ENCODE results near the gene GVQW3. TPM values are rescaled to one million over a fixed set of nuclear protein-coding genes. Genes with fewer than 3 reads are reported as not detected.
"Not testable (repeated sequence)": the region's sequence is repeated elsewhere in the genome, so short reads cannot be mapped to it uniquely, and the experiment has no call there.

The GVQW3 gene
- polyA plus RNA-seq, 1 donor, result 5.0 TPM

DNA sequence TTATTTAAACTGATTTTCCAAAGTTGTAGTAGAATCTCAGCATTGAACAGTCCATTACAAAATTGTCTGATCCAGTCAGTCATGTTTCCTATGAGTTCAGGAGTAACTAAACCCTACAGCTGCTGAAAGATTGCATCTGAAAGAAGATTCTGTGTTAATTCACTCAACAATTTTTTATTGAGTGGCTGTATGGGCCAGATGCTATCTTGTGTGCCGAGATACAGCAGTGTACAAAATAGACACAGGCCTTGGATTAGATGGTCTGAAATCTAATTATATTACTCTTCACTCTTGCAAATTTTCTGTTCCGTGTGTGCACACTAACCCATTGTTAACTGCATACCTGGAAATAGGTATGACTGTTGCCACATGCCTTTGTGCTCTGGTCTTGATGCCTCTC is 7.3 kb downstream of the GVQW3 start:
- DNase-seq, result no peak

DNA sequence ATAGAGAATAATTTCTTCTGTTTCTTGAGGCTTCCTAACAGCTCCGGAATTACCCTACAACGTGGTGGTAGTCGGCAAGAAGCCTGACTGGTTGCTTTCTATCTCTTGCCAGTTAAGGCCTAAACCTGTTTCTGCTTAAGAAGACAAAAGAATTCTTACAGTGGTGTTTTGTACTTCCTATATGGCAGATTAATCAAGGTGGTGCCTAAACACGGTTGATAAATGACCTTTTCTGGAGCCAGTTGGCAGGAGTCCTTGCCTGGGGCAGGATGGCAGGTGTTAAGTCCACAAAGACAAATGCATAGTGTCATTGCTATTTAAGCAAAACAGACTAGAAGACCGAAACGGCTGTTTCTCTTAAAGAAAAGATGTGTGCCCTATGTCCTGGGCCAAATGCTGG is 9.9 kb downstream of the GVQW3 start:
- DNase-seq, result no peak

DNA sequence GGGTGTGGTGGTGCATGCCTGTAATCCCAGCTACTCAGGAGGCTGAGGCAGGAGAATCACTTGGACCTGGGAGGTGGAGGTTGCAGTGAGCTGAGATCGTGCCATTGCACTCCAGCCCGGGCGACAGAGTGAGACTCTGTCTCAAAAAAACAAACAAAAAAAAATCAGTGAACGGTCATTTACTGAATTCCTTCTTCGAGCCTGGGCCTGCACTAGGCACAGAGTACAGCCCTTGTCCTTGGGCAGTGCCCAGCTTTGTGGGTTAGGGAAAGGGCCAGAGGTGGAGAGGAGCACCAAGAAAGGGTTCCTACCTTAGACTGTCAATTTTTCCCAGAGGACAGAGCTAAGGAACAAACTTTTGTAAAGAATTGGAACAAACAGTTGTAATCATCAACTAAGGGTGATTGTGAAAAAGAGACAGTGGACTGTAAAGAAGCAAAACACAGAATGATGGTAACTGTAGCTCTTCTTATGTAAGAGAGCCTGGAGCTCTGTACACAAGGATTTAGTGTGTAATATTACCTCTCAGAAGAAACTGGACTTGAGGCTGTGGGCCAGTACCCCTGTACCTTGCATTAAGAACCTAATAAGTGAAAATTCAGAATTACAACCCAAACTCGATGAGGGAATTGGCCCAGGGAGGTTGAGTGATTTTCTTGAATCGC is 10.8 kb downstream of the GVQW3 start:
- no peak for DNase-seq

DNA sequence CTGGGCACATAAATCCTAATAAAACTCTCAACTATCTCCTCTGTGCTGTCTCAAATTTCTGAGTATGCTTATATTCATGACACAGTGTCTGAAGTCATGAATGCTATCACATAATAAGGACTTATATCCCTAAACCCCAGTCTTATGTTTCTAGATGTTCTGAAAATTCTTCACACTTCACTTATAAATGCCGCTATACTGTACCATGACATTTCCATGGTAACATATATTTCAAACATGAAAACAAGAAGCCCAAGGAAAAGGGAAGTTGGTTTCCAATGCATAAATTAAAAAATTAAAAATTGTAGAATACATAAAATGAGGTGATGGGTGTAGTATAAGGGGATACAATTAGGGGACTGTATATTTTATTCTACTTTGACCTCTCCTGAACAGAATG is 11.7 kb downstream of the GVQW3 start:
- DNase-seq, result no peak

DNA sequence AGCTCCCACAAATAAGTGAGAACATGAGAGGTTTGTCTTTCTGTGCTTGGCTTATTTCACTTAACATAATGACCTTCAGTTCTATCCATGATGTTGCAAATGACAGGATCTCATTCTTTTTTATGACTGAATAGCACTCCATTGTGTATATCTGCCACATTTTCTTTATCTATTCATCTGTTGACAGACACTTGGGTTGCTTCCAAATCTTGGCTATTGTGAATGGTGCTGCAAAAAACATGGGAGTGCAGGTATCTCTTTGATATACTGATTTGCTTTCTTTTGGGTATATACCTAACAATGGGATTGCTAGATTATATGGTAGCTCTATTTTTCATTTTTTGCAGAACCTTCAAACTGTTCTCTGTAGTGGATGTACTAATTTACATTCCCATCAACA is 13.3 kb downstream of the GVQW3 start:
- DNase-seq, result no peak

DNA sequence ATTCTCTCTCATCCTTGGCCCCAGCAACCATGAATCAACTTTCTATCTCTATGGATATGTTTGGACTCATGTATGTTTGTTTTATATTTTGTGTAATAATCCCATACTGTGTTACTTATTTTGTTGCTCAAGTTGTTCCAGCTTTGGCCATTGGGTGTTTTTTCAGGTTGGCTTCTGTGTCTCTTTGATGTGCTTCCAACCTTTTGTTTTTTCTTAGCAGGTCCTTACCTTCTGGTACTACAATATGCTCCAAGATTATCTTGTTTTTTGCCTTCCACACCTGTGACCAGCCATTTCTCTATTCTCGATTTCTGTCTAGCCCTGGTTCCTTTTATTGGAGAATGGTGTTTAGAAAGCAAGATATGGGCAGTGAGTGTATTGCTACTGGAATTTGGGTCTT is 14.2 kb downstream of the GVQW3 start:
- no peak for DNase-seq

DNA sequence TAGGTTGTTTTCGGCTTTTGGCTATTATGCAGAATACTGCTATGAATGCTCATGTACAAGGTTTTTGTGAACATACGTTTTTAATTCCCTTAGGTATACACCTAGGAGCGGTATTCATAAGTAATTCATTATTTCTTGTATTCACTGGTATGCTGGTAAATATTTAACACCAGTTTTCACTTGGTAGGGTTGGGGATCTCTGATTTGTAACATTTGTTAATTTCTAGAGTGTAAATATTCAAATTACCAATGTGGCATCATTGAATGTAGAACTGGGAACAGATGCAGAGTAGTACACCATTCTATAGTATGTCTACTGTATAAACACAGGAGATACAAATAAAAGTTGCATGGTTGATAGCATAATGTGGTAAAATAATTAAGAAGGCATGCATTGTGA is 16.3 kb downstream of the GVQW3 start:
- no peak for DNase-seq

DNA sequence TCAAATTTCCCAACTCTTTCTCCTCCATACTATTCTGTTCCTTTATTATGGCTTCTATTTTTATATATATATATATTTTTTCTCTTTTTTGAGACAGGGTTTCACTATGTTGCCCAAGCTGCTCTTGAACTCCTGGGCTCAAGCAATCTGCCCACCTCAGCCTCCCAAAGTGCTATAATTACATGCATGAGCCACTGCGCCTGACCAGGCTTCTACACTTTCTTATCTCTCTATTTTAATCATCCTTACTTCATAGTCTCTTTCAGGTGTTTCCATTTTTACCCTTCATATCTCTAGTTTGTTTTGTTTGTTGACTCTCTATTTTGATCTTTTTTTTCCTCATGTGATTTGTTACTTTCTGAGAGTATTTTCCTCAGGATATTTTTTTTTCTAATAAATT is 19.8 kb downstream of the GVQW3 start:
- no peak for DNase-seq

DNA sequence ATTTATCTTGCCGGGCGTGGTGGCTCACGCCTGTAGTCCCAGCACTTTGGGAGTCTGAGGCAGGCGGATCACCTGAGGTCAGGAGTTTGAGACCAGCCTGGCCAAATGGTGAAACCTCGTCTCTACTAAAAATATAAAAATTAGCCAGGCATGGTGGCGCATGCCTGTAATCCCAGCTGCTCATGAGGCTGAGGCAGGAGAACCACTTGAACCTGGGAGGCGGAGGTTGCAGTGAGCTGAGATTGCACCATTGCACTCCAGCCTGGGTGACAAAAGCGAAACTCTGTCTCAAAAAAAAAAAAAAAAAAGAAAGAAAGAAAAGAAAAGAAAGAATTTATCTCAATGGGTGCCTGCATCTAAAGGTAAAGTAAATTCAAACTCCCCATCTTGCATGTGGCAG is 20.4 kb downstream of the GVQW3 start:
- not testable (repeated sequence) for DNase-seq

DNA sequence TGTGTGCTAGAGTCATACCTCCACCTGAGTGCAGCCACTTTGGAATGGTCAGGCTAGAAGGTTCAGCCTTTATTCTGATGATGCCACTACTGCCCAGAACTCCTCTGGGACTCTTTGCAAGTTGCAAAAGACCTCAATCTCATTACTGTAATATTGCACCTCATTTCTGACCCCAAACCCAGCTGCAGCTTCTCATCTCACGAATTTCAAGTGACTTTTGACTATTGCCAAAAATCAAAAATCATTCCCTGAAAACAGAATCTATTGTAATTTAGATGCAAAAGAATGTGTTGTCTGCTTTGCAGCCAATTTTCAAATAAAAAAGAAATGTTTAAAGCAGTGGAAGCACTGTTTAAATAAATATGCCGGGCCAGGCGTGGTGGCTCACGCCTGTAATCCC is 25.2 kb downstream of the GVQW3 start:
- no peak for DNase-seq

DNA sequence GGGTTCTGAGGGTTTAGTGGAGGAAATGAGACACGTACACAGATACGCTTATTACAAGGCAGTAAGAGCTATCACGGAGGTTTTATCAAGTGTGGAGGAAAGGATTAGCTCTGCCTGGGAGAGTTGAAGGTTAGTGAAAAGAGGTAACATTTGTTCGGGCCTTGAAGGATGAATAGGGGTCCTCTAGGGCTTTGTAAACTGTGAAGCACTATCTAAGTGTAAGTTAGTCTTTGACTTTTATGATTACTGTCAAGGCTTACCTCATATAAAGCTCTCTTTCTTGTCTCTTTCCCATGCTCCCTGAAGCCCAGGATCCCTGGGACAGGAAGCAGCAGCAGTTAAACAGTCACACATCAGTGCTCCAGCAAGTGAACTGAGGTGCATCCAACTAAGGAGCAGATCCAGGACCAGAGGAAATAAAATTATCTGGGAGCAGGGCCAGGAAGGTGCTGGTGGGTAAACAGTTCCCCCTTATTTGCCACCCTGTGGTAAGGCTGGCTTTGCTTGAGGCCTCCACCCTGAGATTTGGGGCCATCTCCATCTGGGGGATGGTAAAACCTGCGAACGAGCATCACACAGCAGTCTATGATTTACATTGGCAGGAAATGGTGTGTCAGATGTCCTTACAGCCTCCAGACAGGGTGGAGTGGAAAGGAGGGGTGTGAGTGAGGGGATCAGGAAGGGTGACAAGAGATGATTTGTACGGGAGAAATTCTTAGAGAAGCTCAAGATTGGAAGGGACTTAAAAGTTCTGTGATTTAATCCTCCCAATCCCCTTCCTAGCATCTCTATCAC is 27.2 kb downstream of the GVQW3 start:
- DNase-seq, result no peak

DNA sequence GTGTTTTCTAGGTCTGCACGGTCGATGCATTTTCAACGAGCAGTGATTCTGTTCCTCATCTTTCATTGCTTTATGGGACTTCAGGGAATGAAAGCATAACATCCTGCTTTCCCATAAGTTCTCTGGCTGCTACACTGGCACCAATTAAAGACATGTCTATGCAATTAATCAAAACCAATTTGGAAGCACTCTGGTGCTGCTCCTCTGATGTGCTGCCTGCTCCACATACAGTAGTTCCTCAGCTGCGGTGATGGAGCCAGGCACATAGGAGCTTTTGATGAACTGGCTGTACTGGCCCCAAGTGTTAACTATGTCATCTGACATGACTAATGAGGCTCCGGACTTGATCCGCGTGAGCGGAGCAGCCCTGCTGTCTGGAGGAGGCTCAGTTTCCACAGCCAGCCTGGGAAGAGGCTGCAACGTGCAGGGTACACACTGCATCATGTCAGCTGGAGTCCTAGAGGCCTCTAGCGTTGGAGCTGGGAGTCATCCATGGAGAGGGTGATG is 29.8 kb downstream of the GVQW3 start:
- DNase-seq, result no peak

DNA sequence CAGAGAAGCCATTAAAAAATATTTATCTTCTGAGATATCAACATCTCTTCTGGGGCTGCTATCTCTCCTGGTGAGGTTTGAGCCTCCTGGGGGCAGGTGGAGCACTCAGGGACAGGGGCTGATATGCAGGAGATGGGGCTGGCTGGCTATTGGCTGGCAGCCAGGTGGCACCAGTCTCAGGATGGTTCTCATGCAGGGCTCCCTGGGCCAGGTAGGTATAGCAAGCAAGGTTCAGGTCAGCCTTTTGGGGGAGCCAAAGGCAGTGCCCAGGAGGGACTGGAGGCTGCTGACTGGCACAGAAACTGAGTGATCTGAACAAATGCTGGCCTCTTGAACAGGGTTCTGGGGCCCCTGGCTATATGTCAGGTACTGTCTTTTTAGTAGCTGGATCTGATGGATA is 34.0 kb downstream of the GVQW3 start:
- DNase-seq, result no peak

DNA sequence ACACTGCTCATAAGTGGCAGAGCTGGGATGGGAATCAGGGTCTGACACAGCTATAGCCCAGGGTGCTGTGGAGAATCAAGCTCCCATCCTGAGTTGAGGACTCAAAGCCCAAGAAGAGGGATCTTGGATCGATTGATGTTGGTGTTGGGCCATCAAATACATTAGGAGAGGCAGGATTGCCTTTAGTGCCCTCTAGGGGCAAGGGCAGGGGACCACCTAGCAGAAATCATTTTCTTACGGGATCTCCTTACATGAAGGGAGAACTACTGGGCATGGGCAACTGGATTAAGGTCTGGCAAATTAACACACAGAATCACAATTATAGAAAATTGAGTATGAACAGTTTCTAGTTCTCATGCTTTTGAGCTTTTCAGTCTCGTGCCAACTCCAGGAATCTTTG is 38.8 kb downstream of the GVQW3 start:
- no peak for DNase-seq

DNA sequence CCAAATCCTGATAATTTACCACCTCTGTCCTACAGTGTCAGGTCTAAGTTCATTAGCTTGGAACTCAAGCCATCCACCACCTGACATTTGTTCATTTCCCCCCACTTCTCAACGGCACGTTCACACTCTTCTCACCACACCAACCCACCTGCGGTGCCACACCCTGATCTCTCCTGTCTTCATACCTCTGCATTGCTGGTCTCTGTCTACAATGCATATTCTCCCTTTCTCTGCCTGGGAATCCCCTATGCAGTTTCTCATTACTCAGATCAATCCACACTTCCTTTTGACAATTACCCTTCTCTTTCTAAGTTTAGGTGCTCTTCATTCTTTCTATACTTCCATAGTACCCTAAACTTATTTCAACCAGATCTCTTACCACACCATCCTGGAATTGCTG is 43.3 kb downstream of the GVQW3 start:
- DNase-seq, result no peak

DNA sequence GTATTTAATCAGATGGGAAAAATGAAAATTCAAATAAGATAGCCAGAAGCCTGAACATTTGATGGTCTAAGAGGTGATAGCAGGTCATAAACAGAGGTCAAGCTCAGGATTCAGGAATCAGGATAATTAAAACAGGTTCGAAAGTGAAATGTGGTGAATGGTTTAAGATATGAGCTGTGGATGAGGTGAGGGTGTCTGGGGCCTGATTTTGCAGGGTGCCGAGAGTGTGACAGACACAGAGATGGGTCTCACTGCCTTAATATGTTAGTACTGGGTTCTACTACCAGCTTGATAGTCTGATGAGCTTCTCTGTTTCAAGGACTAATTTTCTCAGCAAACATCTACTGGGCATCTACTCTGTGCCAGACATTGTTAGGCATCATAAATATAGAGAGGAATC is 43.8 kb downstream of the GVQW3 start:
- DNase-seq, result no peak

DNA sequence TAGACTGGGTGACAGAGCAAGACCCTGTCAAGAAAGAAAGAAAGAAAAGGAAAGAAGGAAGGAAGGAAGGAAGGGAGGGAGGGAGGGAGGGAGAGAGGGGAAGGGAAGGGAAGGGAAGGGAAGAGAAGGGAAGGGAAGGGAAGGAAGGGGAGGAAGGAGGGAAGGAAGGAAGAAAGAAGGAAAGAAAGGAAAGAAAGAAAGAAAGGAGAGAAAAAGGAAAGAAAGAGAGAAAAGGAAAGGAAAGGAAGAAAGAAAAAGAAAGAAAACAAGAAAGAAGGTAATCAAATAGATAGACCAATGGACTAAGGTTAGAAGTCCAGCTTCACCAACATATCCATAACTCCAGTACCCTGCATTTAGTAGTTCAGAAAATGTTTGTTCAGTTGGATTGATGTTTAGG is 45.5 kb downstream of the GVQW3 start:
- DNase-seq, result no peak

DNA sequence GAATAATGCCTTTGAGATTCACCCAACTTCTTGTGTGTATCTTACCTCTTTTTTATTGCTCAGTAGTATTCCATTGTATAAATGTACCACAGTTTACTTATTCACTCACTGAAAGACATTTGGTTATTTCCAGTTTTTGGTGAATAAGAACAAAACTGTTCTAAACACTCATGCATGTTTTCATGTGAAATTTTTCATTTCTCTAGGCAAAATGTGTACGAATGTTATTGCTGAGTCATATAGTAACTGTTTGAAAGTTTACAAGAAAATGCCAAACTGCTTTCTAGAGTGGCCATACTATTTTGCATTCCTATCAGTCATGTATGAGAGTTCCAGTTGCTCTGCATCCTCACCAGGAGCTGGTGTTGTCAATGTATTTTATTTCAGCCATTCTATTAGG is 54.9 kb downstream of the GVQW3 start:
- no peak for DNase-seq

DNA sequence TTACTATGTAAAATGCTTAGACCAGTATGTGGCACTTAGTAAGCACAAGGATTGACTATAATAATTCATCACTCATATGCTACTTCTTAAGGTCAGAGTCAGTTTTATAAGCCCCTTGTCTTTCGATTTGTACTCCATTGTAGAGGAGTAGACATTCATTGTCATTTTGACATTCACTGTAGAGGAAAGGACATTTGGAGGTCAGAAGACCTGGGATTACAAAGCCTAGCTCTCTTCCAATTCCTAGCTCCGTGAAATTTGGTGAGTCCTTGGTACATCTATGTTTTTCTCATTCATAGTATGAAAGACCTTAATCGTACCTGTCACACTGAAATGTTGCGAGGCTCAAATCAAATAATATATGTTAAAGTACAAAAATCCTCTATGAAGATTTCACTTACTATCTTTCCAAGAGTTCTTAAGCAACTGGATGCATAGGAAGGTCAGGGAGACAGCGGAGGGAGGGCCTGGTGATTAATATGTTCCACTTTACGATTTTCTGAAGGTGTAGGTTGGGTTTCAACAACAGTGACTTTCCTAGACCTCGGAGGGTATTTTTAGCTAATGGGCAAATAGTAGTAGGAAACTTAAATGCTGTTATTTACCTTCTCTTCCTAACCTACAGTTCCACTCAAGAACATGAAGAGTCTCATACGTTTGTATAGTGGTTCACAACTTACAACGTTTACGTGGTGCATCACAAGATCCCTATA is 62.3 kb downstream of the GVQW3 start:
- peak; percentile 6 for DNase-seq

DNA sequence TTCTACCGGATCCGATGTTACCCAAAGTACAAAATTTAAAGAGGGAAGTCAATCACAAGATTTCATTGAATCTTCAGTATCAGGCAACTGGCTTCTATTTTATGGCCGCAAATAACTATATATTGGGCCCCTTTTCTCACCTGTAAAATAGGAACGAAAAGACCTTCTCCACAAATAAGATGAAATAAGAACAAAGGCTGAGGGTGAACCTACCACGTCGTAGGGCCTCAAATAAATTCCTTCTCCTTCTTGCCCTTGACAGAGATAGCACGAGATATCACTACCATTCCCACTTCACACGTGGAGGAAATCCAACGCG is 62.9 kb downstream of the GVQW3 start:
- no peak for DNase-seq

DNA sequence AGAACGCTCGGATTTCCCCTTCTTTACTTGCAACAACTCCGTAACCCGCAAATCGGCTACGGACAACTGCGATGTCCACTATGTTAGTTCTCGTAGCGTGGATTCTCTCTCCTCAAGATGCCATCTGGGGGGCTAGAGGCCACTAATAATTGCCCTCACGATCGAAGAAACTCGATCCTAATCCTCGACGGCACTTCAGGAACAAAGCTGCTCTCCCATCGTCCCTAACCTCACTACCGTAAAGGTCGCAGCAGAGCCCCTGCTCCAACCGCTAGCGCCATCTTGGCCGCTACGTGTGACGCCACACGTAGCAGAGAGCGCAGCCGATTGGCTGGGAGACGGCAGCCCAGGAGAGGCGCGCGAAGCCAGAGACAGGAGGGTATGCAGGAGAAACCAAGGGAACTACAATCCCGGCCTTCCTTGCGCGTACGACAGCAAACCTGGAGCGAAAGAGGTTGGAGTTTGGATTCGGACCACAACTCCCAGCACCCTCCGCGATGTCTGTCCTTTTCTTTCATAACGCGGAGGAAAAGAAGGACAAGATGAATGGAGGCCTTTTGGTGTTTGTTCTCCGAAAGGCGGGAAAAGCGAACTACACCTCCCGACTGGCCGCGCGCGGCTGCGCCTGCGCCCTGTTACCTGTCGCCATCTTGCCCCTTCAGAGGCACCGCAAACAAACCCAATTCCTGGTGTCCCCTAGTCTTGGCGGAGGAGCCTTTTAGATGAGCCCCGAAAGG is 63.4 kb downstream of the GVQW3 start, which contains the start of gene EMSY:
EMSY (plus strand) TSS at position 635 of the 737 bp plus-strand sequence. CDS start 1,921 bp downstream, outside the sequence.
- peak; percentile 99 for DNase-seq

DNA sequence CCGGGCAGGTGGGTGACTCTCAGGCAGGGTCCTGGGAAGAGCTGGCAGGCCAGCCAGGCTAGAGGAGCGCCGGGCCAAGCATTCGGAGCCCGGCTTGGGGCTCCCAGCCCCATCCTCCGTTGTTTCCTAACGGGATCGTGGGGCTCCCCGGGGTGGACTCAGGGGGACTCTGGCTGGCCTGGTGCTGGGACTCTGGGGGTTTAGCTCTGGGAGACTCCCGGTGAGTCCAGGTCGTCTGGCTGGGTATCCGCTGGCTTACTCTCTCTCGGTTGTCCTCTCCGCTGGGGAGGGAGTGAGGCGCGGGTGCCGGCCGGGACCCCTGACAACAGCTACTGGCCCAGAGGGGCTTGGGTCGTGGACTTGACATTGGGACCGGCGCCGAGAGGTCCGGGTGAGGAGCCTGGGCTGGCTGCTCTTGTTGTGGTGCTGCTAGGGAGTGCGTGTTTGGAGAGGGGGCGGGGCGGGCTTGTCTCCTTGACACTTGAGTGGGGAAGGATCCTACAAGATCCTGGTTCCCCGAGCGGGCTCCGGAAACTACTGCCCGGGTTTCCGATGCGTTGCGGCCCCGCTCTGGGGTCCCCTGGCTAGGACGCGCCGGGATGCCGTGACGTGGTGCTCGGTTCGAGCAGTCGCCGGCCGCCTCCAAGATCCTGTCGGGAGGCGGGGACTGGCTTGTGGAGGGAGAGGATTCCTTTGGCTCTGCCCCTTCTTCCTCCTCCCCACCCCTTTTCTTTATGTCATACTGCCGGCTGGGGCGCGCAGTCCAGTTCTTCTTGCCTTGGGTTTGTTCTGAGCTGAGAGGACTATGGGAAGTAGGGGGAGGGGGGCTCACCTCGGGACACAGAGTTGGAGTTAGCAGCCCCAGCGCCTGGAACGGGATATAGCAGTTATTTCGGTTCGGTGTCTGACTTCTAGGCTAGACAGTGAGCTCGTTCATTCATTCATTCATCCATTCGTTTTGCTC is 64.3 kb downstream of the GVQW3 start:
- peak; percentile 84 for DNase-seq

Data from hindlimb muscle (tissue), 1 donor.